ENCODE data around the gene THAP11.

GRCh38 chr16:67892375-67892774 lies 50.3 kb downstream of the THAP11 start:
- no peak for TF ChIP-seq CTCF (IDR thresholded peaks at IDR 0.05; ENCODE audit: low read depth, low read length)
- no peak for TF ChIP-seq POLR2A (IDR thresholded peaks at IDR 0.05; ENCODE audit: extremely low read depth, insufficient read length)

Data from NB4 (cell line).